ENCODE measurements around the gene RECK. TPM values are rescaled to one million over a fixed set of nuclear protein-coding genes. Genes with fewer than 3 reads are reported as not detected.

Gene RECK
- total RNA-seq, 3 donors from 2014 or later = 12.7 to 25.6 (median 17.7) TPM

DNA sequence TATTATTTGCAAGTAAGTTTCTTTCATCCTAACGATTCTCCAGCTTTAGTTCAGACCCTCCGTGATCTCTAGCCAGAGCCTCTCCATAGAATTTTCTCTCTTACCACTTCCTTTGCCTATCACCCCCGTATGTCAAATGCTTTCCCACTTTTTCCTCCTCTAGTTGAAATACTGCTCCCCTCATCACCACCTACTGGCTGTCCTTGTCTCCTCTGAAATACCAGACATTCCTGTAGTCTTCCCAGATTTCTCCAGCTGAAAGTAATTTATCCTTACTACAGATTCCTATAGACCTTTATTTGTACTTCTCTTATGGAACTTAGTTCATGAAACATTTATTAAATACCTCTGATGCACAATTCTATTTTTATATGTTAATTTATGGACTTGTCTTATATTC lies 63.8 kb downstream of the RECK start:
- no peak for TF ChIP-seq POLR2AphosphoS5 (IDR thresholded peaks at IDR 0.05)
- TF ChIP-seq, protein P1, sequence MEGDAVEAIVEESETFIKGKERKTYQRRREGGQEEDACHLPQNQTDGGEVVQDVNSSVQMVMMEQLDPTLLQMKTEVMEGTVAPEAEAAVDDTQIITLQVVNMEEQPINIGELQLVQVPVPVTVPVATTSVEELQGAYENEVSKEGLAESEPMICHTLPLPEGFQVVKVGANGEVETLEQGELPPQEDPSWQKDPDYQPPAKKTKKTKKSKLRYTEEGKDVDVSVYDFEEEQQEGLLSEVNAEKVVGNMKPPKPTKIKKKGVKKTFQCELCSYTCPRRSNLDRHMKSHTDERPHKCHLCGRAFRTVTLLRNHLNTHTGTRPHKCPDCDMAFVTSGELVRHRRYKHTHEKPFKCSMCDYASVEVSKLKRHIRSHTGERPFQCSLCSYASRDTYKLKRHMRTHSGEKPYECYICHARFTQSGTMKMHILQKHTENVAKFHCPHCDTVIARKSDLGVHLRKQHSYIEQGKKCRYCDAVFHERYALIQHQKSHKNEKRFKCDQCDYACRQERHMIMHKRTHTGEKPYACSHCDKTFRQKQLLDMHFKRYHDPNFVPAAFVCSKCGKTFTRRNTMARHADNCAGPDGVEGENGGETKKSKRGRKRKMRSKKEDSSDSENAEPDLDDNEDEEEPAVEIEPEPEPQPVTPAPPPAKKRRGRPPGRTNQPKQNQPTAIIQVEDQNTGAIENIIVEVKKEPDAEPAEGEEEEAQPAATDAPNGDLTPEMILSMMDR (IDR thresholded peaks at IDR 0.05) = no peak
- intact Hi-C loops (cut with DNase I; ENCODE audit: low total_unique reads) = loop anchor here (2.0 to 10.0 kb wide), 2 partner anchors 64 kb away; partner anchors contain the start of genes CCIN and RECK
- Histone ChIP-seq H3K4me3 (no peak overlapping the region), H3K36me3 (no peaks in the 10 kb centered on the region), H3K27me3 (no peaks in the 10 kb centered on the region), H3K9me3 (no peaks in the 10 kb centered on the region), H3K4me1 (no peaks in the 10 kb centered on the region), H3K27ac (no peak overlapping the region)
- no peak for DNase-seq (ENCODE audit: low spot score in 2 of 2)

DNA sequence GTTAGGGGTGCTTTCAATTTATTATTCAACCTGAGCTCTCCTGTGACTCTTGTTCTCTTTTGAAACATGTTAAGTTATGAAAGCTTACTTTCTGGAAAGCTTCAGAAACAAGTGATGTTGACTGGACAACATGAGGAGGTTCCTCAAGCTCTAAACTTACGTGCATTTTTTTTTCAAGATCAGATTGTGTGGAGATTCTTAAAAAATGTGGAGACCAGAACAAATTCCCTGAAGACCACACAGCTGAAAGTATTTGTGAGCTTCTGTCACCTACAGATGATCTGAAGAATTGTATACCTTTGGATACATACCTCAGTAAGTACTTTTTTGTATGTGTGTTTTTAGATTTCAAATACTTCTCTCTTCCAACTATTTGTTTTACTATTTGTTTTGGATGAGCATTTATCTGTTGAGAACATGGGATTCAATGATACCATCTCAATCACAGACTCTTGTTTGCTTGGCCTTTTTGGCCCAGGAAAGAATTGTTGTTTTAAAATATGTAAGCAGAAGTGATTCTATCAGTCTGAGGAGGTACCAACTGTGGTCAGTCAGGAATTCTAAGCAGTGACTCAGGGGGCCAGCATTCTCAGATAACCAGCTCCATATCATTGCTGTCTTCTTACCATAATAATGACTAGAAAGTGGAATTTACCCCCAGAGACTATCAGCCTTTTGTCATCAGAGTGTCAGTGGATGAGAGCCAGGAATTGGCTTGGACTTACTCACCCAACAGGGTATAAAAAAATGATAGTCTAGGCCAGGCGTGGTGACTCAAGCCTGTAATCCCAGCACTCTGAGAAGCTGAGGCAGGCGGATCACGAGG lies 65.4 kb downstream of the RECK start:
- intact Hi-C loops (cut with DNase I; ENCODE audit: low total_unique reads) = loop anchor here (2.0 to 10.0 kb wide), 2 partner anchors 63 to 65 kb away; partner anchors contain the start of genes CCIN and RECK
- Histone ChIP-seq H3K4me1 (no peaks in the 10 kb centered on the region), H3K36me3 (no peaks in the 10 kb centered on the region), H3K27ac (no peak overlapping the region), H3K4me3 (no peak overlapping the region), H3K27me3 (no peaks in the 10 kb centered on the region), H3K9me3 (no peaks in the 10 kb centered on the region)
- DNase-seq (ENCODE audit: low spot score in 2 of 2) = no peak
- no peak for TF ChIP-seq POLR2A (IDR thresholded peaks at IDR 0.05)
- no peak for TF ChIP-seq POLR2AphosphoS5 (IDR thresholded peaks at IDR 0.05)
- TF ChIP-seq, protein P1 (IDR thresholded peaks at IDR 0.05) = no peak

DNA sequence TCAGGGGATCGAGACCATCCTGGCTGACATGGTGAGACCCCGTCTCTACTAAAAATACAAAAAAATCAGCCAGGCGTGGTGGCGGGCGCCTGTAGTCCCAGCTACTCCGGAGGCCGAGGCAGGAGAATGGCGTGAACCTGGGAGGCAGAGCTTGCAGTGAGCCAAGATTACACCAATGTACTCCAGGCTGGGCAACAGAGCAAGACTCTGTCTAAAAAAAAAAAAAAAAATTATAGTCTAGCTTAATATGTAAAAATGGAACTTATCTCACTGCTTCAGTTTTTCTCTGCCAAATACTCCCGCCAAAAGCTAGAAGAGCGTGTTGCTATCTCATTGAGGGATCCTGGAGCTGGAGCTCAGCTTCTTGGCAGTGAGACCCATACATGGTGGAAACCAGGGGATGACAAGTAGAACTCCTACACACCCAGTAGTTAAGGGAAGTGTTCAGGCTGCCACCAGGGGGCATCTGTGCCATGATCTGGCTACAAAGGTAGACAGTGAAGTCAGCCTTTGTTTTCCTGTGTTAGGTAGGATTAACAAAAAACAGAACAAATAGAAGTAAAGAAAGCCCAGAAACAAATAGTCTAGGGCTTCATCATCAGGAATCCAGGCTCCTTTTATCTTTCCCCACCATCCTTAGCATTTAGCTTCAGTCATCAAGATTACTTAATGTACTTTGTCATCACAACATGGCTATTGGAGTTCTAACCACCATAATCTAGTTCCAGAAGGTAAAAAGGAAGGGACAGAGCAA lies 66.2 kb downstream of the RECK start:
- Histone ChIP-seq H3K4me3 (no peak overlapping the region), H3K27ac (no peak overlapping the region), H3K36me3 (no peaks in the 10 kb centered on the region), H3K4me1 (no peaks in the 10 kb centered on the region), H3K9me3 (no peaks in the 10 kb centered on the region), H3K27me3 (no peaks in the 10 kb centered on the region)
- TF ChIP-seq POLR2AphosphoS5 (IDR thresholded peaks at IDR 0.05) = peak in 1 of 3 donors; percentile 9
- TF ChIP-seq, protein P1 (IDR thresholded peaks at IDR 0.05) = peak; percentile 56 to 77 (median 68)
- TF ChIP-seq POLR2A (IDR thresholded peaks at IDR 0.05) = no peak
- peak; percentile 65 to 66 for DNase-seq (ENCODE audit: low spot score in 2 of 2)
- intact Hi-C loops (cut with DNase I; ENCODE audit: low total_unique reads) = loop anchor here (10.0 kb wide), 1 partner anchor 62 kb away; the partner anchor contains the start of gene CCIN

DNA sequence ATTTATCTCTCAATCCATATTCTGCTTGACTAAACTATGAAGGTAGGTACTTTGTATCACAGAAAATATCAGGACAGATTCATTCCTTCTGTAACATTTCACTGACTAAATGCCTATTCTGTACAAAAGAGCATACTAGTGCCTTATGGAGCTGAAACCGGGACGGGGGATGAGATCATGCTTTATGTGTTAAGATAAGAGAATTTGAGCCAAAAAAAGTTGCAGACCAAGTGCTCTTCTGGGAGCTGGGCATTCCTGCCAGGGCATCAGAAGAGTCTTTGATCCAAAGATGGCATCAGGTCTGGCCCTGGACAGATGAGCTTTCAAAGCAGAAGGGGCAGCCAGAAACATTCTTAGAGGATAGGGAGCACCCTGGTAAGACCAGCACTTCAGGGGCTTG lies 72.4 kb downstream of the RECK start:
- no peak overlapping the region for H3K4me3 ChIP-seq
- no peaks in the 10 kb centered on the region for H3K36me3 ChIP-seq
- H3K4me1 ChIP-seq = no peaks in the 10 kb centered on the region
- intact Hi-C loops (cut with DNase I; ENCODE audit: low total_unique reads) = loop anchor here (10.0 kb wide), 1 partner anchor 56 kb away; the partner anchor contains the start of gene CCIN
- TF ChIP-seq, protein P1 (IDR thresholded peaks at IDR 0.05) = no peak
- TF ChIP-seq POLR2A (IDR thresholded peaks at IDR 0.05) = no peak
- TF ChIP-seq POLR2AphosphoS5 (IDR thresholded peaks at IDR 0.05) = no peak
- no peak overlapping the region for H3K27ac ChIP-seq
- no peak for DNase-seq (ENCODE audit: low spot score in 2 of 2)
- H3K27me3 ChIP-seq = no peaks in the 10 kb centered on the region
- no peaks in the 10 kb centered on the region for H3K9me3 ChIP-seq

DNA sequence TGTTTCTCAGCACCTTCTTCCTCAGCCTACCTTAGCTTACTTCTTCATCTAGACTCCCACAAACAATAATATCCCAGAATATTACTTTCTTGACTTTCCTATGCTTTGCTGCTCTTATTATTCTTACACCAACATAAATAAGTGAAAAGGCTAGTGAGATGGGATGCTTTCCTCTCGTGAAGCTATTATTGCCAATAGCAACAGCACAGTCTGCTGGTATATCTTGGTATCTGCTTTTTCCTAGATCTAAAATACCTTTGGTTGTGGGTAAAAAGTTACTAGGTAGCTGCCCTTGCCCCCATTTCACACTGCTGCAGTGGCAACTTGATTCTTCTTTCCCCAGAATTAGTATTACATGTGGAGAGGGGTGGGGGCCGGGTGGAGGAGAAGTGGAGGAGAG lies 73.7 kb downstream of the RECK start:
- no peak for DNase-seq (ENCODE audit: low spot score in 2 of 2)
- H3K36me3 ChIP-seq = no peaks in the 10 kb centered on the region
- TF ChIP-seq POLR2A (IDR thresholded peaks at IDR 0.05) (no peak), POLR2AphosphoS5 (IDR thresholded peaks at IDR 0.05) (no peak)
- TF ChIP-seq, protein P1 (IDR thresholded peaks at IDR 0.05) = no peak
- intact Hi-C loops (cut with DNase I; ENCODE audit: low total_unique reads) = no loop called here
- H3K4me3 ChIP-seq = no peak overlapping the region
- H3K27ac ChIP-seq = no peak overlapping the region
- H3K4me1 ChIP-seq = no peaks in the 10 kb centered on the region
- H3K9me3 ChIP-seq = no peaks in the 10 kb centered on the region
- H3K27me3 ChIP-seq = no peaks in the 10 kb centered on the region

Data from breast epithelium (tissue), 4 donors.